Lung (tissue), 12 donors: ENCODE measurements around the gene MEAF6. TPM values are rescaled to one million over a fixed set of nuclear protein-coding genes. Genes with fewer than 3 reads are reported as not detected.
"Not testable (repeated sequence)": the region's sequence is repeated elsewhere in the genome, so short reads cannot be mapped to it uniquely, and the experiment has no call there.

Experiments used
- ATAC-seq: fragments of 200-7000 bp; cut with Tn5 transposase; one replicate; pipeline ENCODE4 v1.9.1; 2020; ENCODE audit warnings: moderate number of reproducible peaks; ENCODE audit not compliant: insufficient read depth, low FRiP score
- DNase-seq, 3 donors: peaks; one replicate each; pipeline ENCODE4 v3.0.0-alpha.2; 2013 to 2017
- H3K27ac ChIP-seq, 2 donors: one replicate each; pipeline ENCODE4 v1.5.1; 2013; ENCODE audit warnings: mild to moderate bottlenecking in 2 of 2, moderate library complexity in 2 of 2, control low read depth in 1 of 2, inconsistent platforms in 1 of 2, low read depth in 1 of 2, low read length in 1 of 2
- H3K27me3 ChIP-seq, 3 donors: one replicate each; pipeline ENCODE4 v1.5.1; 2013; ENCODE audit warnings: low read length in 2 of 3; ENCODE audit not compliant: control insufficient read depth in 3 of 3, insufficient read depth in 3 of 3
- H3K36me3 ChIP-seq, 4 donors: one replicate each; pipeline ENCODE4 v1.5.1; 2013; ENCODE audit warnings: low read length in 4 of 4, mild to moderate bottlenecking in 1 of 4, moderate library complexity in 1 of 4; ENCODE audit not compliant: control insufficient read depth in 4 of 4, insufficient read depth in 4 of 4
- H3K4me1 ChIP-seq, 5 donors: one replicate each; pipeline ENCODE4 v1.5.1; 2013; ENCODE audit warnings: low read length in 5 of 5, mild to moderate bottlenecking in 2 of 5, moderate library complexity in 1 of 5; ENCODE audit not compliant: control insufficient read depth in 5 of 5, insufficient read depth in 5 of 5
- H3K4me3 ChIP-seq: one replicate; pipeline ENCODE4 v1.5.1; 2013; ENCODE audit warnings: mild to moderate bottlenecking, control low read depth, moderate library complexity
- H3K9ac ChIP-seq, 2 donors: one replicate each; pipeline ENCODE4 v1.5.1; 2013; ENCODE audit warnings: low read length in 2 of 2, control low read depth in 1 of 2; ENCODE audit not compliant: insufficient read depth in 1 of 2
- H3K9me3 ChIP-seq, 4 donors: one replicate each; pipeline ENCODE4 v1.5.1; 2013; ENCODE audit warnings: low read length in 3 of 4, mild to moderate bottlenecking in 1 of 4, moderate library complexity in 1 of 4; ENCODE audit not compliant: control insufficient read depth in 4 of 4, insufficient read depth in 3 of 4
- CTCF ChIP-seq: IDR thresholded peaks from 2 replicates; pipeline ENCODE4 v1.5.1; 2012; ENCODE audit warnings: mild to moderate bottlenecking; ENCODE audit errors: control extremely low read depth, extremely low read depth
- WGBS, 2 donors: extraction: QIAGEN DNeasy Blood & Tissue Kit; methylation state at CpG; one replicate each; pipeline ENCODE4 v1.1.7; 2013; 5-methylcytosine and 5-hydroxymethylcytosine counted together
- polyA plus RNA-seq, 2 donors: library from polyadenylated mRNA; stranded (reverse); fragments of 200-250 nt; gene quantifications; one replicate each; pipeline ENCODE4 v1.2.1, GENCODE V29; 2013
- total RNA-seq, 2 donors: library from RNA; depleted of rRNA in 1 of 2; stranded (reverse); fragments of >200 nt in 1 of 2; gene quantifications; one replicate each; pipeline ENCODE4 v1.2.1, GENCODE V29; 2014 to 2021
- donor health status: control.
- donor health status: control.
- donor health status: Bipolar disorder and iron deficiency.
- donor health status: healthy.
- donor health status: DM: yes; HTN: yes; CAD: no.

Gene MEAF6
- total and polyA plus RNA-seq, 4 donors: 36.9 to 68.2 (median 58.8) TPM

DNA sequence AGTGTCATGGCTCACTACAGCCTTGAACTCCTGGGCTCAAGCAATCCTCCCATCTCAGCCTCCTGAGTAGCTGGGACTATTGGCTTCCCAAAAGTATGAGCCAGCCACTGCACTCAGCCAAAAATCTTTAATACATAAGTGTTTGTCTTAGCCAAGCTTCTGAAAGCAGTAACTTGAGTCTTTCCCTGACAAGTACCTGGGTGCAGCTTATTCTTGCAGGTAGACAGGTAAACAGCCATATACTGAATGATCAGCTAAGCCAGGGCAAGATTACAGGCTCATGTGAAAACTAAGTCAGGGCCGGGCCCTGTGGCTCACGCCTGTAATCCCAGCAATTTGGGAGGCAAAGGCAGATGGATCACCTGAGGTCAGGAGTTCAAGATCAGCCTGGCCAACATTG is 7.8 kb downstream of the MEAF6 start:
- 81 to 92% methylated on average over 2 of the region's 2 CpGs for WGBS, 2 donors
- H3K27me3 ChIP-seq: no peaks in the 10 kb centered on the region
- H3K4me3 ChIP-seq: no peak overlapping the region
- H3K36me3 ChIP-seq: peaks cover 17 to 30% (median 23%) of the 10 kb centered on the region in 4 donors
- H3K27ac ChIP-seq: no peak overlapping the region
- DNase-seq: no peak
- TF ChIP-seq CTCF: no peak
- no peak for ATAC-seq
- H3K4me1 ChIP-seq: peaks cover 0 to 1% (median 0%) of the 10 kb centered on the region in 5 donors
- H3K9me3 ChIP-seq: no peaks in the 10 kb centered on the region
- H3K9ac ChIP-seq: no peak overlapping the region

DNA sequence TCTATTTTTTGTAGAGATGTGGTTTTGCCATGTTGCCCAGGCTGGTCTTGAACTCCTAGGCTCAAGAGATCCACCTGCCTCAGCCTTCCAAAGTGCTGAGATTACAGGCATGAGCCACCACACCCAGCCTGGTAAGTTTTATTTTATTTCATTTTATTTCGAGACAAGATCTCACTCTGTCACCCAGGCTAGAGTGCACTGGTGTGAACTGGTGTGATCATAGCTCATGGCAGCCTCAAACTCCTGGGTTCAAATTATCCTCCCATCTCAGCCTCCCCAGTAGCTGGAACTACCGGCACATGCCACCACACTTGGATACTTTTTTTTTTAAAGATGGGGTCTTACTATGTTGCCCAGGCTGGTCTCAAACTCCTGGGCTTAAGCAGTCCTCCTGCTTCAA is 11.8 kb downstream of the MEAF6 start:
- H3K9me3 ChIP-seq, H3K27ac ChIP-seq: not testable (repeated sequence)
- peaks cover 12 to 39% (median 23%) of the 10 kb centered on the region in 4 donors for H3K36me3 ChIP-seq

GRCh38 chr1:37502104-37502503 is 12.5 kb downstream of the MEAF6 start:
- Histone ChIP-seq H3K36me3 (peaks cover 12 to 38% (median 22%) of the 10 kb centered on the region in 4 donors), H3K4me3 (no peak overlapping the region), H3K9ac (no peak overlapping the region), H3K9me3 (no peaks in the 10 kb centered on the region), H3K27me3 (no peaks in the 10 kb centered on the region), H3K4me1 (peaks cover 0 to 5% (median 0%) of the 10 kb centered on the region in 5 donors), H3K27ac (no peak overlapping the region)
- DNase-seq: no peak
- ATAC-seq: no peak
- no peak for TF ChIP-seq CTCF

More for the DNA sequence above, 11.8 kb downstream of the MEAF6 start:
- H3K4me3 ChIP-seq, ATAC-seq, DNase-seq, H3K9ac ChIP-seq, H3K27me3 ChIP-seq, H3K4me1 ChIP-seq: not testable (repeated sequence)
- WGBS, 2 donors: 98 to 99% methylated on average over 2 of the region's 2 CpGs

DNA sequence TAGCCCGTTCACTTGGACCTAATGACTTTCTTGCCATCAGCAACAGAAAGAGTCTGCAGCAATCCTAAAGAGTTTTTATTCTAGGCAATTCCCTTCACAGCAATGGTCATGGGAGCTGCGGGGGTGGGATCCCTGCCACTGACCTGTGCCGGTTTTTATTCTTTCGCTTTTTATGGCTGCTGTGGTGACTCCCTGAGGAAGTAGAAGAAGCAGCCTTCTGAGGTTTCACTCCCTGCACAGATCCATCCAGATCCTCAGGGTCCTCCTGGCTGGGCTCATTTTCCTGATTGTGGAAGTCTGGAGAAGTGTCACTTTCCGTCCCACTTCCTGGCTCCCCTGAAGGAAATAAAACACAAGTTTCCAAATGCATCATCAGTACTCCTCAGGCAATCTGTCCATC is 12.9 kb downstream of the MEAF6 start:
- DNase-seq (no peak), ATAC-seq (no peak)
- WGBS, 2 donors: 95 to 96% methylated on average over 5 of the region's 5 CpGs
- Histone ChIP-seq H3K4me3 (no peak overlapping the region), H3K9ac (no peak overlapping the region), H3K27ac (no peak overlapping the region), H3K27me3 (no peaks in the 10 kb centered on the region), H3K4me1 (peaks cover 0 to 5% (median 0%) of the 10 kb centered on the region in 5 donors), H3K36me3 (peaks cover 9 to 38% (median 18%) of the 10 kb centered on the region in 4 donors), H3K9me3 (no peaks in the 10 kb centered on the region)
- no peak for TF ChIP-seq CTCF
